Measurements from ENCODE around the gene TXNDC11.

The TXNDC11 gene

DNA sequence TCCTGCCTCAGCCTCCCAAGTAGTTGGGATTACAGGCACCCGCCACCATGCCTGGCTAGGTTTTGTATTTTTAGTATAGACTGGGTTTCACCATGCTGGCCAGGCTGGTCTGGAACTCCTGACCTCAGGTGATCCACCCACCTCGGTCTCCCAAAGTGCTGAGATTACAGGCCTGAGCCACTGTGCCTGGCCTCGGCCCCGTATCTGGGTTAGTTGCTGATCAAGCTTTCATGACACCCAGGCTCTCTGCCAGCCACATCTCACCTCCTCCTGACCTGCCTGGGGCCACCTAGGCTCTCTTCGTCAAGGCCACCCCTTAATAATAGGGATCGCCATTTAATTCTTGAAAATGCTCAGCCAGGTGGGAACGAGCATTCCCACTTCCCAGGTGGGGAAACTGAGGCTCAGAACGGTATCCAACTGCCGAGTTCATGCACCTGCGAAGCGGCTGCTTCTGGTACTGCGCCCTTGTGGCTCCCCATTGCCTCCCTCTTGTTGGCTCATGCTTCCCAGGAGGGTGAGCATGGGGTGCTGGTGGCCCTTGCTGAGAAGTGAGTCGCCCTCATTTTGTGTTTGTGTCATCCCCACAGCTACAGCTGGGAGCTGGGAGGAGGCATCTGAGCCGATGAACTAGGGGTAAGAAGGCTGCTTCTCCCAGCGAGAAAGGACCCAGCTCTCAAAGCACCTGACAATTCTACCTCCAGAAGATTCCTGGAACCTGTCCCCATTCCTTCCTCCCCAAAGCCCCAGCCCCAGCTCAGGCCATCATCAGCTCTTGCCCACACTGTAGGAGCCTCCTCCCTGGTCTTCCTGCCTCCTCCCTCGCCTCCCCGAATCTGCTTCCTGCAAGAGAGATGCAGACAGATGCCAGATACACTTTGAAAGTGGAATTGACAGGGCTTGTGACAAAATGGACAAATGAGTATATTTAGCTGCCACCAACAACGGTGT lies 91.7 kb downstream of the TXNDC11 start:
- no peak for DNase-seq

DNA sequence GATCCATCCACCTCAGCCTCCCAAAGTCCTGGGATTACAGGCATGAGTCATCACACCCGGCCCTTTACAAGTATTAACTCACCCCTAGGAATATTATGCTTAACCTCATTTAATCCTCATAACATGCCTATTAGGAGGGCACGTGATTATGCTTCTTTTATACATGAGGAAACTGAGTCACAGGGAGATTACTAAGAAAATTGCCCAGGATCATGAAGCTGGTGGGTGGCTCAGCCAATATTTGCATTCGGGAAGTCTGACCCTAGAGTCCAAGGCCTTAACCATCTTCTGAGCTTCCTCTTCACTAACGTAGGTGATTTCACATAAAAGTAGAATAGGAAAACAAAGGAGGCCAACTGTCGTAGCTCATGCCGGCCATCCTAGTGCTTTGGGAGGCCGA lies 93.4 kb downstream of the TXNDC11 start:
- DNase-seq: no peak

DNA sequence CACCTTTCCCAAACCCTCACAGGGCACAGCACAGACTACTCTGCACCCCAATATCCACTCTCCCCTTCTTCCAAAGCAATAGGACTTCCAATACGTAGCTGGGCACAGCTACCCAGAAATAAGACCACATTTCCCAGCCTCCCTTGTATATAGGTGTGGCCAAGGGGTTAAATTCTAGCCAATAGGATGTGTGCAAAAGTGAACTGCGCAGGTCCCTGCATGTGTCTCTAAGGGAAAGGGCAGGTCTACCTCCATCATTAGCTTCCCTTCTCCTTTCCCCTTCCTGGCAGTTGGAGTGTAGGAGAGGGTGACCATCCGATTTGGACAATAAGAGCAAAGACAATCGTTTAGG lies 99.9 kb downstream of the TXNDC11 start:
- DNase-seq: no peak

DNA sequence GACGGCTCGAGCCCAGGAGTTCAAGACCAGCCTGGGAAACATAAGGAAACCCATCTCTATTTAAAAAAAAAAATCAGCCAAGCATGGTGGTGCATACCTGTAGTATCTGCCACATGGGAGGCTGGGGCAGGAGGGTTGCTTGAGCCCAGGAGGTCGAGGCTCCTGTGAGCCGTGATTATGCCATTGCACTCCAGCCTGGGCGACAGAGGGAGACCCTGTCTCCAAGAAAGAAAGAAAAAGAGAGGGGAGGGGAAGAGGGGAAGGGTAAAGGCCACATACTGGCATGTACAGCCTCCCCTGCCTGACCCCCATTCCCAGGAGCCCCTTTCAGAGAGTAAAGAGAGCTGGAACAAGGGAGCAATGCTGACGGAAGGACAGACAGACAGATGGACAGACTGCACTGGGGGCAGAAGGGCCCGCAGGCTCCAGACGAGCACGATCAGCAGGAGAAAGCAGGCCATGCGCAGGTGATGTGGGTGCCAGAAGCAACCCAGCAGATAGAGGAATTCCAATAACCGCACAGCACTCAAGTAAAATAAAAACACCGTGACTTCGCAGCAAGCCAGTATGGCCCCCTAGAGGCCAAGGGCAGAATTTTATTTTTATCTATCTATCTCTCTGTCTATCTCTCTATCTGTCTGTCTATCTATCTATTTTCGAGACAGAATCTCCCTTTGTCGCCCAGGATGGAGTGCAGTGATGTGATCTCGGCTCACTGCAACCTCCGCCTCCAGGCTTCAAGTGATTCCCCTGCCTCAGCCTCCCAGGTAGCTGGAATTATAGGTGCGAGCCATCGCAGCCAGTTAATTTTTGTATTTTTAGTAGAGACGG lies 101.5 kb downstream of the TXNDC11 start:
- peak; percentile 25 to 79 for DNase-seq

GRCh38 chr16:11639925-11640899 lies 102.4 kb downstream of the TXNDC11 start:
- DNase-seq: peak; percentile 88 to 90

DNA sequence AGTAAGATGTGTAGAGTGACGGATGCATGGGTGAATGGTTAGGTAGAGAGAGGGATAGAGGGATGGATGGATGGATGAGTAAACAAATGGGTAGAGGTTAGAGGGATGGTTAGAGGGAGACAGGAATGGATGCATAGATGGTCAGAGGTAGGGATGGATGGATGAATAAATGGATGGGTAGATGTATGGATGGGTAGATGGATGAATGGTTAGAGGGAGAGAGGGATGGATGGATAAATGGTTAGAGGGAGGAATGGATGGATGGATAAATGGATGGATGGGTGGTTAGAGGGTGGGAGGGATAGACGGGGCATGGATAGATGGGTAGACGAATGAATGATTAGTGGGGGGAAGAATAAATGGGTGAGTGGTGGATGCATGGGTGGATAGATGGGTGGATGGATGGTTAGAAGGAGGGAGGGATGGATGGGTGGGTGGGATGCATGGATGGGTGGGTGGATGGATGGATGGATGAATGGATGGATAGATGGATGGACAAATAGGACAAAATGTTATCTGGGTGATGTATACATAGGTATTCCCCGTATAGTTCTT lies 103.6 kb downstream of the TXNDC11 start:
- no peak for DNase-seq

DNA sequence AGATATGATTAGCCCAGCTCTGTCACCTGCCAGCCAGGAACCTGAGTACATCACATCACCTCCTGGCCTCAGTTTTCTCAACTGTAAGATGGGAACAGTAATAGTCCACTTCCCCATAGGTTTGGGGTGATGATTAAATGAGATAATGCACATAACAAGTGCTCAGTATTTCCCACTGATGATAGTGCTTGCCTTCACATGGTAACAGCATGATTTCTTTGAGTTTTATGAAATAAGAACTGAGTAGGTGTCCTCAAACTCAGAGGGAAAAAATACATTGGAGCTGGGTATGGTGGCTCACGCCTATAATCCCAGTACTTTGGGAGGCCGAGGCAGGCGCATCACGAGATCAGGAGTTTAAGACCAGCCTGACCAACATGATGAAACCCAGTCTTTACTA lies 104.5 kb downstream of the TXNDC11 start:
- DNase-seq: no peak

- no peak for DNase-seq
Observed at GRCh38 chr16:11637320-11637719, 105.3 kb downstream of the TXNDC11 start.

DNA sequence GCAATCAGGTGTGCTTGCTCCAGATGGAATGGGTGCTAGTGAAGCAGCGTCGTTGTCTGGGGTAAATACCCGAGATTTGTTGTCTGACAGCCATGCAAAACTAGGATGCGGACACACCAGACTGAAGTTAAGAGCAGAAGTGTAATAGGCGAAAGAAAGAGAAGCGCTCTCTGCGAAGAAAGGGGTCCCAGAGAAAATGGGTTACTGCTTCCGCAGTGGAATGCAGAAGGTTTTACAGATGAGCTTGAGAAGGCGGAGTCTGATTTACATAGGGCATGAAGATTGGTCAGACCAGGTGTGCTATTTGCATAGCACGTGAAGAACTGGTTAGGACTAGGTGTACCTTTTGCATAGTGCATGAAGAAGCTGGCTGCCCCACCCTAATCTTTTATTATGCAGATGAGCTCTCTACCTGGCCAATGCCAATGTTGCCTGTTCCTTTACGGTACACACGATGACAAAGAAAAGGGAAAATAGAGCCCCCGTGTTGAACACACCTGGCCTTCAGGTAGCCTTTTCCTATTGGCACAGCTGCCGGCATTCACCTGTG lies 106.4 kb downstream of the TXNDC11 start:
- no peak for DNase-seq

DNA sequence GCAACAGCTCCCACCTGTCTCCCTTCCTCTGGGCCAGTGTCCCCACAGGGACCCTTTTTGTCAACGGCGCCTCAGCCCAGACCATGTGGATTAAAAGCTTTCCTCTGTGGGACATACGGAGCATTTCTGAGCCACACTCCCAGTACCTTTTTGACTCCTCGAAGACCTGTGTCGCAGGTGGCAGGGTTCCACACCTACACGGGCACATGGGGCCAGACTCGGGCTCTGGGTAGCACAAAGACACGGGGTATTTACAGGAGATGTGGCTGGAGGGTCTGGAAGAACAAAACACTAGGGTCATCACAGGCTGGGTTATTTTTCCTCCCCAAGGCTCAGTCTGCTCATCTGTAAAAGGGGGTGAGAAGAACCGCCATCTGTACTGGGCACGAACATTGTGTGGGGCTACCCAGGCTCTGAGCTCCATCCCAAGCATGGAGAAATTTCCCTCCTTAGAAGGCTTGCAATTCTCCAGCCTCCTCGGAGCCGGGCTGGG lies 106.9 kb downstream of the TXNDC11 start:
- DNase-seq: no peak

GRCh38 chr16:11635113-11635652 lies 107.5 kb downstream of the TXNDC11 start:
- DNase-seq: no peak

GRCh38 chr16:11634312-11634711 lies 108.3 kb downstream of the TXNDC11 start:
- DNase-seq: no peak

- DNase-seq: no peak
Observed at GRCh38 chr16:11633113-11633512, 109.5 kb downstream of the TXNDC11 start.

GRCh38 chr16:11632455-11632939 lies 110.2 kb downstream of the TXNDC11 start:
- DNase-seq: no peak

DNA sequence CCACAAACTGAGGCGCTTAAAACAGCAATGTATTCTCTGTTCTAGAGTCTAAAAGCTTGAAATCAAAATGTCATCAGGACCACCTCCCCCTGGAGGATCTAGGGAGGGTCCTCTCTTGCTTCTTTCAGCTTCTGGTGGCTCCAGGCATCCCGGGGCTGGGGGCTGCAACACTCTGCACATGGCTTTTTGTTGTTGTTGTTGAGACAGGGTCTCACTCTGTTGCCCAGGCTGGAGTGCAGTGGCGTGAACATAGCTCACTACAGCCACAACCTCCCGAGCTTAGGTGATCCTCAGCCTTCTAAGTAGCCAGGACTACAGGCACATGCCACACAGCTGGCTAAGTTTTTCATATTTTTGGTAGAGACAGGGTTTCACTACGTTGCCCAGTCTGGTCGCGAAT lies 111.4 kb downstream of the TXNDC11 start:
- DNase-seq: no peak

GRCh38 chr16:11630768-11631056 lies 111.9 kb downstream of the TXNDC11 start:
- no peak for DNase-seq

DNA sequence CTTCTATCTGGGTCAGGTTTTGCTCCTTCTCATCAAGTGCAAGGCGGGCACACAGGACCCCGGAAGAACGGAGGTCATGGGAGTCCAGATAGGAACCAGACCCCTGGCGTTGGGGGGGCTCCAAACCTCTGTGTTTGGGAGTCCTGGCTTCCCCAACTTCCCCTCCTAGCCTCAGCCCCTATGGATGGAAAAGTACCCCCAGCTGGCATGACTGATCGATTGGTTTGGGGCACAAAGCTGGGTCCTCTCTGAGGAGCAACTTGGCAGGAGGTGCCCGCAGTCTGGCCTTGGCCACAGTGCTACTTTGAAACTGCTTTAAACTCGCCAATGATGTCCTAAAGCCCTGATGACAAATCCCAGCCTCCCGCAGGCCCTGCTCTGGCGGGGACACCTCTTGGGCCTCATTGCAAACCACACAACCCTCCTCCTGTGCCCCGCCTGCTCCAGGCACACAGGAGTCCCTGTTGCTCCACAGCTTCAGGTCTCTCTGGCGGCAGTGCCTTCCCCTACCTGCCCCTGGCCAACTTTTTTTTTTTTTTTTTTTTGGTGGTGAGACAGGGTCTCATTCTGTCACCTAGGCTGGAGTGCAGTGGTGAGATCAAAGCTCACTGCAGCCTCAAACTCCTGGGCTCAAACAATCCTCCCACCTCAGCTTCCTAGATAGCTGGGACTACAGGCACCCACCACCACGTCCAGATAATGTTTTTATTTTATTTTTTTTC lies 112.5 kb downstream of the TXNDC11 start:
- no peak for DNase-seq

Measured in NCI-H446 (cell line).